B cell (primary cell): ENCODE results near the gene RNF34. TPM values are rescaled to one million over a fixed set of nuclear protein-coding genes. Genes with fewer than 3 reads are reported as not detected.

Experiments used
- ATAC-seq: fragments of 200-7000 bp; cut with Tn5 transposase; one replicate; pipeline ENCODE4 v1.10.0; 2021; ENCODE audit warnings: low read depth, mild to moderate bottlenecking, moderate number of reproducible peaks, moderate library complexity
- CTCF ChIA-PET: fragments of 350-600 bp; sonication (Branson Sonifier 250); formaldehyde crosslinking; loops from one replicate; lab custom pipeline; 2021; ENCODE audit warnings: antibody characterized with exemption, inconsistent platforms; lab: Charles Lee
- POLR2A ChIA-PET: fragments of 350-600 bp; sonication (Branson Sonifier 250); formaldehyde crosslinking; loops from one replicate; lab custom pipeline; 2021; ENCODE audit warnings: antibody characterized with exemption; lab: Charles Lee
- DNase-seq: peaks from one replicate; pipeline ENCODE4 v3.0.0; 2013
- H2AFZ ChIP-seq: 2 replicates; pipeline ENCODE4 v1.6.1; 2012; ENCODE audit warnings: mild to moderate bottlenecking, low read depth, low read length; ENCODE audit not compliant: insufficient read depth, poor library complexity, severe bottlenecking
- H3K27ac ChIP-seq, 2 donors: 1 replicate in 1 of 2; 2 replicates in 1 of 2; pipeline ENCODE4 v1.5.1; 2012 to 2013; ENCODE audit warnings: low read length in 2 of 2, mild to moderate bottlenecking in 2 of 2, moderate library complexity in 1 of 2
- H3K27me3 ChIP-seq, 4 experiments: fragments of 200-600 bp in 1 of 4; sonication (generic) in 1 of 4; replicated peaks in 1 of 4; 1 replicate in 2 of 4; 2 replicates in 2 of 4; pipeline versions ENCODE4 v1.6.1 to v1.7.0; 2013 to 2016; ENCODE audit warnings: low read length in 3 of 4, mild to moderate bottlenecking in 2 of 4, mixed read lengths in 1 of 4, moderate library complexity in 1 of 4; ENCODE audit not compliant: insufficient read depth in 4 of 4, control insufficient read depth in 3 of 4; ENCODE audit errors: control extremely low read depth in 1 of 4
- H3K36me3 ChIP-seq, 2 experiments: replicated peaks in 1 of 2; 1 replicate in 1 of 2; 2 replicates in 1 of 2; pipeline versions ENCODE4 v1.6.1 to v1.7.1; 2013; ENCODE audit warnings: low read length in 1 of 2; ENCODE audit not compliant: insufficient read depth in 2 of 2, control insufficient read depth in 1 of 2; ENCODE audit errors: control extremely low read depth in 1 of 2, extremely low read depth in 1 of 2
- H3K4me1 ChIP-seq, 2 donors: fragments of 200-600 bp in 1 of 2; sonication (generic) in 1 of 2; 1 replicate in 1 of 2; 2 replicates in 1 of 2; pipeline versions ENCODE4 v1.5.1 to v1.6.1; 2013 to 2017; ENCODE audit warnings: low read length in 2 of 2; ENCODE audit not compliant: control insufficient read depth in 2 of 2, insufficient read depth in 2 of 2
- H3K4me2 ChIP-seq: replicated peaks from 2 replicates; pipeline ENCODE3; 2012; ENCODE audit warnings: mild to moderate bottlenecking, low read depth, low read length; ENCODE audit not compliant: poor library complexity, severe bottlenecking
- H3K4me3 ChIP-seq, 5 experiments: fragments of 200-600 bp in 1 of 5; sonication (generic) in 1 of 5; 1 replicate in 3 of 5; 2 replicates in 2 of 5; pipeline versions ENCODE4 v1.5.1 to v1.7.0; 2011 to 2016; ENCODE audit warnings: low read length in 4 of 5, mild to moderate bottlenecking in 4 of 5, low read depth in 2 of 5, control low read depth in 1 of 5, moderate library complexity in 1 of 5; ENCODE audit not compliant: insufficient read depth in 1 of 5; ENCODE audit errors: control extremely low read depth in 1 of 5, extremely low read depth in 1 of 5
- H3K79me2 ChIP-seq: fragments of 200-600 bp; sonication (generic); one replicate; pipeline ENCODE4 v1.6.0; 2016; ENCODE audit warnings: low read length; ENCODE audit not compliant: control insufficient read depth, insufficient read depth
- H3K9ac ChIP-seq: fragments of 200-600 bp; sonication (generic); 2 replicates; pipeline ENCODE4 v1.6.1; 2017; ENCODE audit warnings: mild to moderate bottlenecking, low read length, moderate library complexity
- H3K9me3 ChIP-seq, 3 donors: one replicate each; pipeline versions ENCODE4 v1.6.1 to v1.7.1; 2013; ENCODE audit warnings: low read length in 2 of 3; ENCODE audit not compliant: control insufficient read depth in 2 of 3, insufficient read depth in 1 of 3; ENCODE audit errors: control extremely low read depth in 1 of 3
- H4K20me1 ChIP-seq: 2 replicates; pipeline ENCODE4 v1.6.0; 2012; ENCODE audit warnings: mild to moderate bottlenecking, low read length; ENCODE audit not compliant: insufficient read depth, control insufficient read depth, poor library complexity, severe bottlenecking
- H3K27ac Mint-ChIP-seq: one replicate; pipeline ENCODE4 v1.8.0; 2021; ENCODE audit warnings: mixed read lengths
- H3K27me3 Mint-ChIP-seq: one replicate; pipeline ENCODE4 v1.8.0; 2021; ENCODE audit warnings: mixed read lengths
- H3K4me1 Mint-ChIP-seq: one replicate; pipeline ENCODE4 v1.8.0; 2021; ENCODE audit warnings: mixed read lengths
- H3K4me3 Mint-ChIP-seq: one replicate; pipeline ENCODE4 v1.8.0; 2021; ENCODE audit warnings: mixed read lengths
- H3K9me3 Mint-ChIP-seq: one replicate; pipeline ENCODE4 v1.8.0; 2022; ENCODE audit warnings: mixed read lengths; ENCODE audit not compliant: insufficient read depth
- CTCF ChIP-seq: fragments of 200-600 bp; IDR thresholded peaks from one replicate; pipeline ENCODE4 v1.8.0; 2022; ENCODE audit warnings: antibody characterized with exemption, mild to moderate bottlenecking
- EZH2 ChIP-seq: IDR thresholded peaks from 2 replicates; pipeline ENCODE4 v1.6.1; 2012; ENCODE audit warnings: borderline replicate concordance, low read depth, mild to moderate bottlenecking, moderate library complexity, low read length; ENCODE audit not compliant: insufficient read depth, poor library complexity, severe bottlenecking
- WGBS: methylation state at CpG from one replicate; pipeline ENCODE4 v1.1.5; 2013; ENCODE audit warnings: missing lambda C conversion rate; ENCODE audit not compliant: insufficient coverage; 5-methylcytosine and 5-hydroxymethylcytosine counted together
- intact Hi-C: fragments of 100-400 bp; cut with micrococcal nuclease; formaldehyde crosslinking; loops from one replicate; pipeline ENCODE4 v1.10.0; 2022
- polyA plus RNA-seq: library from polyadenylated mRNA; depleted of rRNA; stranded (reverse); fragments of >200 nt; gene quantifications from 2 replicates; pipeline ENCODE4 v1.2.3, GENCODE V29; 2012
- total RNA-seq, 2 donors: library from RNA; stranded (reverse); fragments of 120-200 nt in 1 of 2; gene quantifications; 1 replicate in 1 of 2; 2 replicates in 1 of 2; pipeline versions ENCODE4 v1.2.3 to v1.2.4, GENCODE V29; 2013 to 2022

RNF34 gene
- total and polyA plus RNA-seq, 2 donors (not counting 1 experiment from before 2014, with no cell fraction given) = 24.9 to 86.7 TPM

GRCh38 chr12:121365416-121366062, 34.4 kb upstream of the RNF34 start:
- no peak overlapping the region for H3K9ac ChIP-seq
- POLR2A ChIA-PET = no interaction called here
- ATAC-seq = no peak
- no peaks in the 10 kb centered on the region for H3K27me3 ChIP-seq
- Mint-ChIP-seq H3K4me3 (no peak overlapping the region), H3K9me3 (no peaks in the 10 kb centered on the region), H3K4me1 (peaks cover 6% of the 10 kb centered on the region), H3K27ac (no peak overlapping the region), H3K27me3 (peaks cover 14% of the 10 kb centered on the region)
- no CpG with 5 or more reads among the region's 5 CpGs for WGBS
- H3K27ac ChIP-seq = no peak overlapping the region
- no peak for TF ChIP-seq EZH2
- TF ChIP-seq CTCF = no peak
- DNase-seq = no peak
- H3K4me2 ChIP-seq = no peak overlapping the region
- intact Hi-C loops = no loop called here
- H4K20me1 ChIP-seq = no peaks in the 10 kb centered on the region
- H2AFZ ChIP-seq = no peak overlapping the region
- CTCF ChIA-PET = interaction anchor here (0.7 kb wide), 1 partner anchor 31 kb away, joined by 3 read pairs; no protein-coding TSS in a partner anchor
- H3K9me3 ChIP-seq = no peaks in the 10 kb centered on the region
- no peaks in the 10 kb centered on the region for H3K36me3 ChIP-seq
- H3K4me1 ChIP-seq = no peaks in the 10 kb centered on the region
- H3K4me3 ChIP-seq = no peak overlapping the region
- H3K79me2 ChIP-seq = no peaks in the 10 kb centered on the region

- H3K27ac ChIP-seq = no peak overlapping the region
- no peaks in the 10 kb centered on the region for H3K4me1 ChIP-seq
- no peak overlapping the region for H3K27ac Mint-ChIP-seq
- intact Hi-C loops = no loop called here
- no peak overlapping the region for H2AFZ ChIP-seq
- POLR2A ChIA-PET = no interaction called here
- H4K20me1 ChIP-seq = no peaks in the 10 kb centered on the region
- H3K27me3 ChIP-seq = no peaks in the 10 kb centered on the region
- TF ChIP-seq CTCF (no peak), EZH2 (no peak)
- CTCF ChIA-PET = interaction anchor here (0.7 kb wide), 1 partner anchor 30 kb away, joined by 3 read pairs; no protein-coding TSS in a partner anchor
- no peak overlapping the region for H3K4me2 ChIP-seq
- H3K27me3 Mint-ChIP-seq = peaks cover 14% of the 10 kb centered on the region
- WGBS = no CpG with 5 or more reads among the region's 4 CpGs
- H3K9me3 Mint-ChIP-seq = no peaks in the 10 kb centered on the region
- peaks cover 6% of the 10 kb centered on the region for H3K4me1 Mint-ChIP-seq
- DNase-seq (no peak), ATAC-seq (no peak)
- no peak overlapping the region for H3K9ac ChIP-seq
- no peaks in the 10 kb centered on the region for H3K36me3 ChIP-seq
- no peak overlapping the region for H3K4me3 Mint-ChIP-seq
- no peak overlapping the region for H3K4me3 ChIP-seq
- H3K9me3 ChIP-seq = no peaks in the 10 kb centered on the region
- no peaks in the 10 kb centered on the region for H3K79me2 ChIP-seq
These were observed 33.9 kb upstream of the RNF34 start for GRCh38 chr12:121366063-121366459.
